HG02981 (cell line): ENCODE data around the gene ARHGEF40.
"Not testable (repeated sequence)": the region's sequence is repeated elsewhere in the genome, so short reads cannot be mapped to it uniquely, and the experiment has no call there.

ENCODE experiments used
- ATAC-seq: cut with Tn5 transposase; IDR thresholded peaks from one replicate; pipeline ENCODE4 v1.9.1; 2021; ENCODE audit warnings: mild to moderate bottlenecking, moderate library complexity; ENCODE audit not compliant: unreplicated experiment

ARHGEF40 gene

GRCh38 chr14:21039585-21040369 is 30.3 kb upstream of the ARHGEF40 start:
- ATAC-seq: no peak

DNA sequence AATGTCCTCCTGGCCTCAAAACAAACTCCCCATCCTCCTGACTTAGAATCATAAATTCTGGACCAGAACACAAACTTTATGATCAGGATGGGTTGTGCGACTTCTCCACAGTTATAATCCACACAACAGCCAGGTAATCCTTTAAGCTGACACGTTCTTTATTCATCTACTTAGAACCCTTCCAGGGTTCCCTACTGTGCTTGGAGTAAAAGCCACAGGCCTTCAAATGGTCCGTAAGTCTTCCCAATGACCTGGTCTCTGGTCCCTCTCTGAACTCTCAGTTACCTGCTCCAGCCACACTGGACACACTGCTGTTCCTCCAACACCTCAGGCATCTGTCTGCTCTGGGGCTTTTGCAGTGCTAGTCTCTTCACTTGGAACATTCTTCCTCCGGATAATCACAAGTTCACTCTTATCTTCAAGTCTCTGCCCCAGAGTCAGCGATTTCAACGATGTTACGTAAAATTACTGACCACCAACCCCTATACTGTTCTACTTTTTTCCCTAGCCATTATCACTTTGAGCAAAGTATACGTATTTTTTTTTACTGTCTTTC is 29.7 kb upstream of the ARHGEF40 start:
- no peak for ATAC-seq

DNA sequence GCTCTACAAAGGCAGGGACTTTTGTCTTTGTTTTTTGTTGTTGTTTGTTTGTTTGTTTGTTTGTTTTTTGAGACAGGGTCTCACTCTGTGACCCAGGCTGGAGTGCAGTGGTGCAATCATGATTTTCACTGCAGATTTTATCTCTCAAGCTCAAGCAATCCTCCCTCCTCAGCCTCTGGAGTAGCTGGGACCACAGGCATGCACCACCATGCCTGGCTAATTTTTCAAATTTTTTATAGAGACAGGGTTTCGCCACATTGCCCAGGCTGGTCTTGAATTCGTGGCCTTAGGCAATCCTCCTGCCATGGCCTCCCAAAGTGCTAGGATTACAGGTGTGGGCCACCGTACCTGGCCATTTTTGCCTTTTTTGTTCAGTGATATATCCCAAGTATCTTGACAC is 29.2 kb upstream of the ARHGEF40 start:
- ATAC-seq: not testable (repeated sequence)

DNA sequence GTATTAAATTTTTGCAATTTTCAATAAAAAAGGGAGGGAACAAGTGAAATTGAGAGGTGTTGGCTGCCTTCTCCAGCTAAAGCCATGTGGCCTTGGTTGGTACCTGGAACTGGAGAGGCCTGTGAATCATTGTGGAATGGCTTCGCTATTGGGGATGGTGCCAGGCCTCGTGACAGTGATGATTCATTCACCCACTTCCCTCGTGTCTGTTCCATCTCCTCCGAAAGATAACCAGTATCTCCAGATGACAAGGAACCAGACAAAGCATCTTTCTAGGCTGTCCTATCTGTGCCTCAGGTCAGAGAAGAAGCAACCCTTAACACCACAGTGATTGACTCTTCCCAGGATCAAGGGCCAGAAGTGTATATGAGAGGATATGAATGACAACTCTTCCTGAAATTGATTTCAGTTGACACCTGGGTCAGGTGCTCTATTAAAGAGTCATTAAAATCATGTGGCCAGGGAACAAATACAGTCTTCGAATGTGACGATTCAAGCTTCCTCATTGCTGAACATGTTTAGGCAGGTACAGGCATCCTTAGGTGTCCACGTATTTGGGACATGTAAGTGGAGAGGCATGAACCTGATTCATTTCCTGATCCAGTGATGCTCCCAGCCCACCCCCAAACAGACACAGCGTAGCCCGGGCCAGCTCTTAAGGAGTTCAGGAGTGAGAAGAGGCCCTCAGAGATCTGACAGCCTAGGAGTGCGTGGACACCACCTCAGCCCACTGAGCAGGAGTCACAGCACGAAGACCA is 28.2 kb upstream of the ARHGEF40 start, which contains the start of gene RNASE7:
RNASE7 (plus strand) TSS at position 687 of the 758 bp plus-strand sequence. CDS start 631 bp downstream, outside the sequence.
- no peak for ATAC-seq

- no peak for ATAC-seq
These were observed 27.2 kb upstream of the ARHGEF40 start for GRCh38 chr14:21042918-21043317.

GRCh38 chr14:21043387-21043973 is 26.6 kb upstream of the ARHGEF40 start:
- ATAC-seq: no peak

DNA sequence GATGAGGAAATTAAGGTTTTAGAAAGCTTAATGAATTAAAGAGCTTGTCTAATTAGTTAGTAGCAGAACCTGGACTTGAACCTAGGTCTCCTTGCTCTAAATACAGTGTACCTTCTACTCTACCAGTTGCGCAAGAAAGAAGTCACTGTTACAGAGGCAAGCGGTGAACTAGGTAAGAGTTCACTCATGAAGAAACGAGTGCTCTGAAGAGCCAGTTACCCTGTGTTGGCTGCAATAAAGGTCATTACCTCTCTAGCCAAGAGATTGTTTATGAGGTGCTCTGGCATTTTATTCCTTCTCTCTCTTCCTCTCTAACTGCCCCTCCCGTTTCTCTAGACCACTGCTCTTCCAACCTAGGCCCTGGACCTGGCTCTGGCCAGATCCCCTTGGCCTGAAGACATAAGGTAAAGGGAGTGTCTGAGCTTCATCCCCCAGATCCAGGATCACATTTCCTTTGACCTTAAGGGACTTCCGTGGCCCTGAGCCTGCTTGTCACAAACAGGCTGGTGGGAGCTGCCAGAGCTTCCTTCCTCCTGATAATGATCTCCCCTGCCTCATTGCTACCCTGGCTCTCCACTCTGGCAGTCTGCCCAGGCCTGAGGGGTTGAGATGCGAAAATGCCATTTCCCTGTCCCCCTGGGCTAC is 26.0 kb upstream of the ARHGEF40 start:
- no peak for ATAC-seq

DNA sequence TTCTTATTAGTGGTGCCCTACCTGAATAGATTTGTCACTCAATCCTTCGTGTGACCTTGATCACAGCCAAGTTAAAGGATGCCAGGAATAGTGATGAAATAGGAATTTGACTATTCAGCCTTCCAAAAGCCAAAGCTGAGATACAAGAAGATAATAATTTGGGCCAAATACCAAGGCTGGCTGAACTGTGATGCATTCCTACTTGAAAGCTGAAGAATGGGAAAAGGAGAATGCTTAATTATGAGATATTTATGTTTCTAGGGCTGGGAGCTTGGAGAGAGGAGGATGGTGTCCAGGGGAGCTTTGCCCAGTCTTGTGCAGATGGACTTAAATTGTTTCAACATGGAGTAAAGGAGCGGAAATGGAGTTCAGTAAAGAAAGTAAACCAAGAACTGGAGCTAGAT is 22.7 kb upstream of the ARHGEF40 start:
- ATAC-seq: no peak

- no peak for ATAC-seq
These were observed 21.5 kb upstream of the ARHGEF40 start for GRCh38 chr14:21048638-21049037.

- no peak for ATAC-seq
These were observed 20.8 kb upstream of the ARHGEF40 start for GRCh38 chr14:21049271-21049673.

DNA sequence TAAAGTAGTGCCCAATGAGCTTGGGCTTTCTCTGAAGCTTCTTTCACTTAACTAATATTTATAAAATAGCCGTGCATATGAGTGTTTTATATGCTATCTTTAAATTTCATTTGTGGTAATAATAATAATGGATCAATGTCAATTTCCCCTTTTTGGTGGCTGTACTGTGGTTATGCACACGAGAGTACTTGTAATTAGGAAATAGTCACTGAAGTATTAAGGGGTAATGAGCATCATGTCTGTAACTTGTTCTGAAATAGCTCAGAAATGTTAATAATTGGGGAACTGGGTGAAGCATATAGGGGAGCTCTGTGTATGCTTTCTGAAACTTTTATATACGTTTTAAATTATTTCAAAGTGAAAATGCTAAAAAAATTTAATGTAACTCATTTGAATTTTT is 19.5 kb upstream of the ARHGEF40 start:
- no peak for ATAC-seq

DNA sequence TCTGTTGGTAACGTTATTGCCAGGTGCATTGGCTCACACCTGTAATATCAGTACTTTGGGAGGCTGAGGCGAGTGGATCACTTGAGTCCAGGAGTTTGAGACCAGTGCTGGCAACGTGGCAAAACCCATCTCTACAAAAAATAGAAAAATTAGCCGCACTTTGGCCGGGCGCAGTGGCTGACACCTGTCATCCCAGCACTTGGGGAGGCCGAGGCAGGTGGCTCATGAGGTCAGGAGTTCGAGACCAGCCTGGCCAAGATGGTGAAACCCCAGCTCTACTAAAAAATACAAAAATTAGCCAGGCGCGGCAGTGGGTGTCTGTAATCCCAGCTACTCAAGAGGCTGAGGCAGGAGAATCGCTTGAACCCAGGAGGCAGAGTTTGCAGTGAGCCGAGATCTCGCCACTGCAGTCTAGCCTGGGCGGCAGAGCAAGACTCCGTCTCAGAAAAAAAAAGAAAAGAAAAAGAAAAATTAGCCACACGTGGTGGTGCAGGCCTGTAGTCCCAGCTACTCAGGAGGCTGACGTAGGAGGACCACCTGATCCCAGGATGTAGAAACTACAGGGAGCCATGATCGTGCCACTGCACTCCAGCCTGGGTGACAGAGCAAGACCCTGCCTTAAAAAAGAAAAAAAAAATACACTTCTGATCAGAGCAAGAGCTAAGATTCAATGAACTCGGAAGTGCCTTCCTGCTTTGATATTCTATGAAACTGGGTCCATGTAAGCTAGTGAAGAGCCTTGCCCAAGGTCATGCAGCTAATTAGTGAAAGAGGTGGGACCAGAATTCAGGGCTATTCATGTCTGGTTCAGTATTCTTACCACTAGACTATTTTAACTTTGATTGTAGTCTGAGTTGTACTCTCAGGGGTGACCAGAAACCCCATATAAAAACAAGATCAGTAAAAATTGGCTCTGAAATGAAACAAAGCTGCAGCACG is 16.7 kb upstream of the ARHGEF40 start:
- ATAC-seq: no peak

- no peak for ATAC-seq
These were observed 15.9 kb upstream of the ARHGEF40 start for GRCh38 chr14:21054123-21054767.

GRCh38 chr14:21054768-21055145 is 15.3 kb upstream of the ARHGEF40 start:
- no peak for ATAC-seq

- no peak for ATAC-seq
These were observed 14.5 kb upstream of the ARHGEF40 start for GRCh38 chr14:21055432-21056117.

- ATAC-seq: no peak
These were observed 13.5 kb upstream of the ARHGEF40 start for GRCh38 chr14:21056520-21057163.

- no peak for ATAC-seq
These were observed 12.1 kb upstream of the ARHGEF40 start, which contains the start of gene RNASE8 for GRCh38 chr14:21057803-21058675. Gene RNASE8 (plus strand): TSS chr14:21057822. CDS start chr14:21057893, 71 bp downstream.
